Measurements from ENCODE around the gene KRTAP12-4. TPM values are rescaled to one million over a fixed set of nuclear protein-coding genes. Genes with fewer than 3 reads are reported as not detected.

KRTAP12-4 gene
- total RNA-seq, 1 donor from 2014 or later: not detected

GRCh38 chr21:44614161-44614631, 40.3 kb downstream of the KRTAP12-4 start:
- H3K4me3 Mint-ChIP-seq (ENCODE audit: unreplicated experiment): no peak overlapping the region
- H3K36me3 Mint-ChIP-seq (ENCODE audit: unreplicated experiment): peaks cover 24% of the 10 kb centered on the region

DNA sequence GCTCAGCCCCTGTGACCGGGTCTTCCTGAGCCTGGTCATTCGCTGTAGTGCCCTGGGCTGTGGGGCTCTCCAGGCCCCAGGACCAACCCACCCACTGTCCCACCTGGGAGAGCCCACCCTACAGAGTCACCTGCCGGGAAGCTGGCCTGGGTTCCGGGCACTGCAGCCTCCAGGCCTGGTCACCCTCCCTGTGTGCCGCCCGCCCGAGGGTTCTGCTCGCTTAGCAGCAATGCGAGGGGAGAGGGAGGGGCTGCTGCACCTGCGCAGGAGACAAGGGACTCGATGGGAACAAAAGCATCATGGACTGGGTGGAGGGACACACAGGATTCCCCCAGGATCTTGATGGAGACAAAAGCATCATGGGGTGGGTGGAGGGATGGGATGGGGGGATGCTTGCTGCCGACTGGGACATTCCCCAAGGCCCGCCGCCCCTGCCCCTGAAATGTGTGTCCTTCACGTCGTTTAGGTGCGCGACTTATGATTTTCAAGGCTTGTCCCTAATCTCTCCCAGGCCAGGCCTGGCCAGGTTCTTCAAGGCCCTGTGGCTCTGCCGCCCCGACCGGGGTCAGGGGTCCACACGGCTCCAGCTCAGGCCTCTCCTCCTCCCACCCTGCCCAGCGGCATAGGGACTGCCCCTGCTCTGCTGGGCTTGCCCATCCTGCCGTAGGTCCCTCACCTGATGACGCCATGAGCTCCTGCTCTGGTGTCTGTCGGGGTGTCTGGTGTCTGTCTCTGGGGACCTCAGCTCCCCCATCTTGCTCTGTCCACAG, 40.9 kb downstream of the KRTAP12-4 start:
- DNase-seq: no peak
- H3K4me3 Mint-ChIP-seq (ENCODE audit: unreplicated experiment): no peak overlapping the region
- peaks cover 18% of the 10 kb centered on the region for H3K9me3 Mint-ChIP-seq (ENCODE audit: unreplicated experiment)
- H3K36me3 Mint-ChIP-seq (ENCODE audit: unreplicated experiment): peaks cover 28% of the 10 kb centered on the region
- no peak overlapping the region for H3K27ac Mint-ChIP-seq (ENCODE audit: unreplicated experiment)
- H3K4me1 Mint-ChIP-seq (ENCODE audit: low read depth, unreplicated experiment): peaks cover 10% of the 10 kb centered on the region
- TF ChIP-seq CTCF (IDR thresholded peaks at IDR 0.05; ENCODE audit: partially characterized antibody, unreplicated experiment): no peak
- peaks cover 9% of the 10 kb centered on the region for H3K27me3 Mint-ChIP-seq (ENCODE audit: unreplicated experiment)

More at GRCh38 chr21:44614161-44614631, 40.3 kb downstream of the KRTAP12-4 start:
- no peak for TF ChIP-seq CTCF (IDR thresholded peaks at IDR 0.05; ENCODE audit: partially characterized antibody, unreplicated experiment)
- H3K4me1 Mint-ChIP-seq (ENCODE audit: low read depth, unreplicated experiment): peaks cover 10% of the 10 kb centered on the region
- peaks cover 18% of the 10 kb centered on the region for H3K9me3 Mint-ChIP-seq (ENCODE audit: unreplicated experiment)
- DNase-seq: no peak
- no peak overlapping the region for H3K27ac Mint-ChIP-seq (ENCODE audit: unreplicated experiment)
- peaks cover 9% of the 10 kb centered on the region for H3K27me3 Mint-ChIP-seq (ENCODE audit: unreplicated experiment)

- H3K27me3 Mint-ChIP-seq (ENCODE audit: unreplicated experiment): peaks cover 9% of the 10 kb centered on the region
- peaks cover 31% of the 10 kb centered on the region for H3K36me3 Mint-ChIP-seq (ENCODE audit: unreplicated experiment)
- H3K9me3 Mint-ChIP-seq (ENCODE audit: unreplicated experiment): peaks cover 18% of the 10 kb centered on the region
- no peak for TF ChIP-seq CTCF (IDR thresholded peaks at IDR 0.05; ENCODE audit: partially characterized antibody, unreplicated experiment)
- H3K4me1 Mint-ChIP-seq (ENCODE audit: low read depth, unreplicated experiment): peaks cover 10% of the 10 kb centered on the region
- no peak overlapping the region for H3K27ac Mint-ChIP-seq (ENCODE audit: unreplicated experiment)
- no peak for DNase-seq
- H3K4me3 Mint-ChIP-seq (ENCODE audit: unreplicated experiment): no peak overlapping the region
These were observed 41.7 kb downstream of the KRTAP12-4 start for GRCh38 chr21:44612669-44613229.

DNA sequence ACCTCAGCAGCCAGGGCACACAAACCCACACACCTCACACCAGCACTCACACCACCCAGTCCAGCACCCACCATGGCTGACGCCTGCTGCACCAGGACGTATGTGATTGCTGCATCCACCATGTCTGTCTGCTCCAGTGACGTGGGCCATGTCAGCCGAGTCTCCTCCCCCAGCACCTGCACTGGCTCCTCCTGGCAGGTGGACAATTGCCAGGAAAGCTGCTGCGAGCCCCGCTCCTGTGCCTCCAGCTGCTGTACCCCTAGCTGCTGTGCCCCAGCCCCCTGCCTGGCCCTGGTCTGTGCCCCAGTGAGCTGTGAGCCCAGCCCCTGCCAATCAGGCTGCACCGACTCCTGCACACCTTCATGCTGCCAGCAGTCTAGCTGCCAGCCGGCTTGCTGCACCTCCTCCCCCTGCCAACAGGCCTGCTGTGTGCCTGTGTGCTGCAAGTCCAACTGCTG, 42.4 kb downstream of the KRTAP12-4 start, which contains the start of gene KRTAP10-8:
Gene KRTAP10-8, plus strand, starts transcription at position 51 of the 458 bp plus-strand sequence. Its CDS starts 22 bp downstream, at position 73.
- Mint-ChIP-seq H3K4me3 (ENCODE audit: unreplicated experiment) (no peak within 1 kb of the TSS), H3K27ac (ENCODE audit: unreplicated experiment) (no peak within 1 kb of the TSS), H3K27me3 (ENCODE audit: unreplicated experiment) (peaks cover 7% of the 10 kb centered on the region)

More for the DNA sequence above, 42.4 kb downstream of the KRTAP12-4 start, which contains the start of gene KRTAP10-8:
- no peak for DNase-seq
- Mint-ChIP-seq H3K36me3 (ENCODE audit: unreplicated experiment) (peaks cover 37% of the 10 kb centered on the region), H3K4me1 (ENCODE audit: low read depth, unreplicated experiment) (peaks cover 10% of the 10 kb centered on the region), H3K9me3 (ENCODE audit: unreplicated experiment) (peaks cover 12% of the 10 kb centered on the region)
- TF ChIP-seq CTCF (IDR thresholded peaks at IDR 0.05; ENCODE audit: partially characterized antibody, unreplicated experiment): no peak

Measured in glutamatergic neuron (in vitro differentiated cells).